Rectal smooth muscle tissue (tissue), 1 donor: ENCODE results near the gene FAM219A.
"Not testable (repeated sequence)": the region's sequence is repeated elsewhere in the genome, so short reads cannot be mapped to it uniquely, and the experiment has no call there.

ENCODE experiments used
- H3K27ac ChIP-seq: one replicate; pipeline ENCODE4 v1.7.0; 2013; ENCODE audit warnings: low read depth, low read length, inconsistent platforms
- H3K27me3 ChIP-seq: one replicate; pipeline ENCODE4 v1.7.0; 2013; ENCODE audit warnings: low read length; ENCODE audit not compliant: control insufficient read depth, insufficient read depth
- H3K36me3 ChIP-seq: one replicate; pipeline ENCODE4 v1.7.0; 2013; ENCODE audit warnings: low read length; ENCODE audit not compliant: control insufficient read depth, insufficient read depth
- H3K4me1 ChIP-seq: one replicate; pipeline ENCODE4 v1.7.0; 2013; ENCODE audit warnings: low read length; ENCODE audit not compliant: control insufficient read depth, insufficient read depth
- H3K4me3 ChIP-seq: one replicate; pipeline ENCODE4 v1.7.0; 2013; ENCODE audit warnings: low read length
- H3K9ac ChIP-seq: one replicate; pipeline ENCODE4 v1.7.0; 2013; ENCODE audit warnings: low read length

Gene FAM219A

GRCh38 chr9:34499076-34499475, 40.7 kb upstream of the FAM219A start:
- Histone ChIP-seq H3K36me3 (no peaks in the 10 kb centered on the region), H3K9ac (no peak overlapping the region), H3K4me3 (no peak overlapping the region), H3K4me1 (peaks cover 15% of the 10 kb centered on the region), H3K27me3 (no peaks in the 10 kb centered on the region), H3K27ac (no peak overlapping the region)

DNA sequence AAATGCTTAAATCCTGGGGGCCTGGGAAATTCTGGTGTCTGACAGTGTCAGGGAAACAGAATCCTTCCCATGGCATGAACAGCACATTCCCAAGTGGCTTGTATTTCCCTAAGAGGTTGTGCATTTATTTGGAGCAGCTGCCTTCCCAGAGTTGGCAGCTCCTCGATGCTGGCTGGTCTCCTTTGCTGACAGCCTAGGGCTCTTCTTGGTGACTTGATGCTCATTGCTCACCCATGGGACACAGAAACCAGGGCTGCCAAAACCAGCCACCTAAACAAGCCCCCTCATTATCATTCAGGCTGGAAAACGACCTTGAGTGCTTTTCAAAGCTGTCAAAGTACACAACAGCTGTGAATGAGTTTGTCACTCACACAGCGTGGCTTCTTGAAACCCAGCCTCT, 40.2 kb upstream of the FAM219A start:
- Histone ChIP-seq H3K27me3 (no peaks in the 10 kb centered on the region), H3K9ac (no peak overlapping the region), H3K27ac (no peak overlapping the region), H3K36me3 (no peaks in the 10 kb centered on the region), H3K4me3 (no peak overlapping the region), H3K4me1 (peaks cover 15% of the 10 kb centered on the region)

GRCh38 chr9:34496149-34496712, 37.9 kb upstream of the FAM219A start:
- H3K4me3 ChIP-seq = no peak overlapping the region
- no peaks in the 10 kb centered on the region for H3K27me3 ChIP-seq
- H3K9ac ChIP-seq = no peak overlapping the region
- no peaks in the 10 kb centered on the region for H3K36me3 ChIP-seq
- H3K4me1 ChIP-seq = peaks cover under 1% of the 10 kb centered on the region
- no peak overlapping the region for H3K27ac ChIP-seq

DNA sequence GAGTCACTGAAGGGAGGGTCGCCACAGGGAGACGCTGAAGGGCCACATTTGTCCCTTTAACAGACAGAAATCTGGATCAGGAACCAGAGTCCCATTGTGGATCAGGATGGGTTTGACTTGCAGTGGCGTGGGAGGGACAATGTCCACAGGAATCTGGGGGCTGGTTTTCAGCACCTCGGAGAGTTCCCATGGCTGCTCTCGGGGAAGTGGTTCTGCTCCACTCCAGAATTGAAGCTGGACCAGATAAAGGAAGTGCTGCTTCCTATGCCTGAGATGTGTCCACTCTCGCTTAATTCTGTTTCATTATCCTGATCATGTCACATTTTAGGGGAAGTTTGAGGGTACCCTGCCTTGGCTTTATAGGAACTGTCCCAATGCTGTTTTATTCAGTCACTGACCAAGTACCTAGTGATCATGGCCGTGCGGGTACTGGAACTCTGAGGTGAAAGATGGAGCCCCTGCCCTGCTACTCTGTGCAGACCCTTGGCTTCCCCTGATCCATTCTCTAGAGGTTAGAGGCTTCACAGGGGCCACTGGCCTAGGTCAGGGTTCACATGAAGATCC, 35.7 kb upstream of the FAM219A start:
- H3K4me3 ChIP-seq = no peak overlapping the region
- H3K27ac ChIP-seq = no peak overlapping the region
- no peaks in the 10 kb centered on the region for H3K27me3 ChIP-seq
- no peak overlapping the region for H3K9ac ChIP-seq
- H3K36me3 ChIP-seq = no peaks in the 10 kb centered on the region
- H3K4me1 ChIP-seq = no peaks in the 10 kb centered on the region

- no peak overlapping the region for H3K9ac ChIP-seq
- no peaks in the 10 kb centered on the region for H3K4me1 ChIP-seq
- H3K36me3 ChIP-seq = no peaks in the 10 kb centered on the region
- H3K4me3 ChIP-seq = no peak overlapping the region
- no peaks in the 10 kb centered on the region for H3K27me3 ChIP-seq
- H3K27ac ChIP-seq = no peak overlapping the region
Observed at GRCh38 chr9:34492051-34492450, 33.7 kb upstream of the FAM219A start.

DNA sequence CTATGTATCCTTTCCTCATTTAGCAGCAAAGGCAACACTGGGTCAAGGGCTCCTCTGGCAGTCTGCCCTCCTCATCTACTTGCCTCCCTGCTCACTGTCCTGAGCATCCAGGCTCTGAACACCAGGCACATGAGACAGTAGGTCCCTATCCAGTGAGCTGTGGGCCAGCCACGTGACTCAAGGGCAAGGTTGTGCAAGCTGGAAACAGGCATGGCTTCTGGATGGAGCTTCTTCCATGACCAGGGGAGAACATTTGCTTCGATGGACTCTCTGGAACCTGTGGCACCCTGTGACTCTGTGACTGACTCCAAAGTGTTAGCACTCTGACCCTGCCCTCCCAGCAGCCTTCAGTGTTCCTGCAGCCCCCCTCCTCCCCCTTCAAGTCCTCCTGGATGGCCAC, 33.2 kb upstream of the FAM219A start:
- no peaks in the 10 kb centered on the region for H3K27me3 ChIP-seq
- H3K27ac ChIP-seq = no peak overlapping the region
- no peaks in the 10 kb centered on the region for H3K36me3 ChIP-seq
- no peak overlapping the region for H3K4me3 ChIP-seq
- H3K4me1 ChIP-seq = no peaks in the 10 kb centered on the region
- no peak overlapping the region for H3K9ac ChIP-seq

- Histone ChIP-seq H3K36me3 (no peaks in the 10 kb centered on the region), H3K4me1 (no peaks in the 10 kb centered on the region), H3K27ac (no peak overlapping the region), H3K4me3 (no peak overlapping the region), H3K9ac (no peak overlapping the region), H3K27me3 (no peaks in the 10 kb centered on the region)
Observed at GRCh38 chr9:34490760-34491159, 32.4 kb upstream of the FAM219A start.

DNA sequence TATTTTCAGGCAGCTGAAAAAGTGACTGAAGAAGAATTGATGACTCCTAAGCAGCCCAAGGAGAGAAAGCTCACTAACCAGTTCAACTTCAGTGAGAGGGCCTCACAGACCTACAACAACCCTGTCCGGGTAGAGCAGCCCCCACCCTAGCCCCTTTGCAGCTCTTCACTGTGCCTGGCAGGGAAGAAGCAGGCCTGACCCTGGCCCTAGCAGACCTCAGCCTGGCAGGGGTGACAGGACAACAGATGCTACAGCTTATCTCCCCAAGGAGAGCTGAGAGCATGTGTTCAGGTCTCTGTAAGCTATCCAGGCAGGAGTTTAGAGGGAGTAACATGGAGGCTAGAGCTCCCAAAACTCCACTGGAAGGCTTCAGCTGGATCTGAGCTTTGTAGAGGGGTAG, 32.0 kb upstream of the FAM219A start:
- Histone ChIP-seq H3K27ac (no peak overlapping the region), H3K4me1 (no peaks in the 10 kb centered on the region), H3K27me3 (no peaks in the 10 kb centered on the region), H3K9ac (no peak overlapping the region), H3K36me3 (no peaks in the 10 kb centered on the region), H3K4me3 (no peak overlapping the region)

DNA sequence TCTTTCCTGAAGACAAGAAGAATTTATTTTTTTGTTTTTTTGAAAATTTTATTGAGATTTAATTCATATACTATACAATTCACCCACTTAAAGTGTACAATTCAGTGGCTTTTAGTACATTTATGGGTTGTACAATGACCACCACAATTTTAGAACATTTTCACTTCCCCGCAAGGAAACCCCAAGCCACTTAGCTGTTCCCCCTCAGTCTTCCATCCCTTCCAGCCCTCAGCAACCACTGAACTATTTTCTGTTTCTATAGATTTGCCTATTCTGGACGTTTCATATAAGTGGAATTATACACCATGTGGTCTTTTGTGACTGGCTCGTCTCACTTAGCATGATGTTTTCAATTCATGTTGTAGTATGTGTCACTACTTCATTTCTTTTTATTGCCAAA, 28.2 kb upstream of the FAM219A start:
- no peaks in the 10 kb centered on the region for H3K36me3 ChIP-seq
- no peak overlapping the region for H3K27ac ChIP-seq
- H3K4me3 ChIP-seq = no peak overlapping the region
- no peaks in the 10 kb centered on the region for H3K27me3 ChIP-seq
- no peak overlapping the region for H3K9ac ChIP-seq
- H3K4me1 ChIP-seq = no peaks in the 10 kb centered on the region

DNA sequence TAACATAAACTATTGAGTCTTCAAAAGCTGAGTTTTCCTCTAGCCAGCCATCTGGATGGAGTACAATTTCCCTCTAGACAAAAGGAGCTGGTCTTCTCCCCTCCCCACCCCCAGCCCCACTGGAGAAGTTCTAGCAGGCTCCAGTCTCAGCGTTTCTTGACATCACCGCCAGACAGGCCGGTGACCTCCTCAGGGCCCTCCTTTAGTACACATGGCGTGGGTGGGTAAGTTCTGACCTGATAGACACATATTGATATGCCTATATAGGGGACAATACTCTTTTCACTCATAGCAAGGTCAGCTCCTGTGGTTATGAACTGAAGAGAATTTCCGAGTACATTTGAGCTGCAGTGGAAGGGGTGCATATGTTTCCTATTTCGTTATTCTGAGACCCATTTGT, 27.5 kb upstream of the FAM219A start:
- Histone ChIP-seq H3K9ac (no peak overlapping the region), H3K4me1 (no peaks in the 10 kb centered on the region), H3K27ac (no peak overlapping the region), H3K36me3 (no peaks in the 10 kb centered on the region), H3K4me3 (no peak overlapping the region), H3K27me3 (no peaks in the 10 kb centered on the region)

- H3K27ac ChIP-seq = no peak overlapping the region
- no peaks in the 10 kb centered on the region for H3K27me3 ChIP-seq
- H3K9ac ChIP-seq = no peak overlapping the region
- H3K36me3 ChIP-seq = no peaks in the 10 kb centered on the region
- no peaks in the 10 kb centered on the region for H3K4me1 ChIP-seq
- no peak overlapping the region for H3K4me3 ChIP-seq
Observed at GRCh38 chr9:34484678-34485077, 26.3 kb upstream of the FAM219A start.

GRCh38 chr9:34482746-34483145, 24.4 kb upstream of the FAM219A start:
- H3K4me3 ChIP-seq, H3K9ac ChIP-seq: not testable (repeated sequence)

DNA sequence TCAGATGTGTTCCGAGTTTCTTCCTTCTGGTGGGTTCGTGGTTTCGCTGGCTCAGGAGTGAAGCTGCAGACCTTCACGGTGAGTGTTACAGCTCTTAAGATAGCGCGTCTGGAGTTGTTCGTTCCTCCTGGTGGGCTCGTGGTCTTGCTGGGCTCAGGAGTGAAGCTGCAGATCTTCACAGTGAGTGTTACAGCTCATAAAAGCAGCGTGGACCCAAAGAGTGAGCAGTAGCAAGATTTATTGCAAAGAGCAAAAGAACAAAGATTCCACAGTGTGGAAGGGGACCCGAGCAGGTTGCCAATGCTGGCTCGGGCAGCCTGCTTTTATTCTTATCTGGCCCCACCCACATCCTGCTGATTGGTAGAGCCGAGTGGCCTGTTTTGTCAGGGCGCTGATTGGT, 23.2 kb upstream of the FAM219A start:
- H3K9ac ChIP-seq, H3K27ac ChIP-seq, H3K4me1 ChIP-seq, H3K4me3 ChIP-seq, H3K36me3 ChIP-seq, H3K27me3 ChIP-seq: not testable (repeated sequence)

More at GRCh38 chr9:34482746-34483145, 24.4 kb upstream of the FAM219A start:
- H3K27me3 ChIP-seq, H3K36me3 ChIP-seq, H3K4me1 ChIP-seq, H3K27ac ChIP-seq: not testable (repeated sequence)
